ENCODE data around the gene CFAP300.

The CFAP300 gene

GRCh38 chr11:102047305-102047924 is at the start of gene CFAP300:
Gene CFAP300 (plus strand): TSS chr11:102047437. CDS start chr11:102047471, 34 bp downstream.
- DNase-seq, result peak in 53 of 58 donors; percentile 6 to 69 (median 34)

- no peak for DNase-seq
These were observed 45.4 kb upstream of the CFAP300 start for GRCh38 chr11:102001657-102002338.

GRCh38 chr11:102004220-102004619 is 43.0 kb upstream of the CFAP300 start:
- DNase-seq, result no peak

- DNase-seq, result no peak
These were observed 41.9 kb upstream of the CFAP300 start for GRCh38 chr11:102005306-102005705.

- no peak for DNase-seq
These were observed 40.2 kb upstream of the CFAP300 start for GRCh38 chr11:102006835-102007566.

GRCh38 chr11:102007567-102008437 is 39.4 kb upstream of the CFAP300 start:
- DNase-seq, result no peak

- no peak for DNase-seq
These were observed 36.3 kb upstream of the CFAP300 start for GRCh38 chr11:102010776-102011494.

- no peak for DNase-seq
These were observed 34.3 kb upstream of the CFAP300 start for GRCh38 chr11:102012946-102013345.

- no peak for DNase-seq
These were observed 32.5 kb upstream of the CFAP300 start for GRCh38 chr11:102014756-102015155.

GRCh38 chr11:102017026-102017425 is 30.2 kb upstream of the CFAP300 start:
- no peak for DNase-seq

GRCh38 chr11:102026217-102026616 is 21.0 kb upstream of the CFAP300 start:
- peak in 1 of 58 donors; percentile 4 for DNase-seq

GRCh38 chr11:102026959-102027358 is 20.3 kb upstream of the CFAP300 start:
- DNase-seq, result no peak

GRCh38 chr11:102036757-102037156 is 10.5 kb upstream of the CFAP300 start:
- no peak for DNase-seq

GRCh38 chr11:102046841-102047240 is 396 bp upstream of the CFAP300 start:
- DNase-seq, result no peak

GRCh38 chr11:102050927-102051575 is 3.8 kb downstream of the CFAP300 start:
- no peak for DNase-seq

GRCh38 chr11:102061276-102061675 is 14.0 kb downstream of the CFAP300 start:
- no peak for DNase-seq

- DNase-seq, result no peak
These were observed 14.9 kb downstream of the CFAP300 start for GRCh38 chr11:102062106-102062505.

- DNase-seq, result no peak
These were observed 17.1 kb downstream of the CFAP300 start for GRCh38 chr11:102064316-102064715.

- no peak for DNase-seq
These were observed 23.5 kb downstream of the CFAP300 start for GRCh38 chr11:102070766-102071165.
